Glomerular visceral epithelial cell (primary cell): ENCODE results near the gene MFN2.
"Not testable (repeated sequence)": the region's sequence is repeated elsewhere in the genome, so short reads cannot be mapped to it uniquely, and the experiment has no call there.

ENCODE experiments used
- DNase-seq: peaks from one replicate; pipeline ENCODE4 v3.0.0-alpha.2; 2016; ENCODE audit errors: extremely low spot score

MFN2 gene

DNA sequence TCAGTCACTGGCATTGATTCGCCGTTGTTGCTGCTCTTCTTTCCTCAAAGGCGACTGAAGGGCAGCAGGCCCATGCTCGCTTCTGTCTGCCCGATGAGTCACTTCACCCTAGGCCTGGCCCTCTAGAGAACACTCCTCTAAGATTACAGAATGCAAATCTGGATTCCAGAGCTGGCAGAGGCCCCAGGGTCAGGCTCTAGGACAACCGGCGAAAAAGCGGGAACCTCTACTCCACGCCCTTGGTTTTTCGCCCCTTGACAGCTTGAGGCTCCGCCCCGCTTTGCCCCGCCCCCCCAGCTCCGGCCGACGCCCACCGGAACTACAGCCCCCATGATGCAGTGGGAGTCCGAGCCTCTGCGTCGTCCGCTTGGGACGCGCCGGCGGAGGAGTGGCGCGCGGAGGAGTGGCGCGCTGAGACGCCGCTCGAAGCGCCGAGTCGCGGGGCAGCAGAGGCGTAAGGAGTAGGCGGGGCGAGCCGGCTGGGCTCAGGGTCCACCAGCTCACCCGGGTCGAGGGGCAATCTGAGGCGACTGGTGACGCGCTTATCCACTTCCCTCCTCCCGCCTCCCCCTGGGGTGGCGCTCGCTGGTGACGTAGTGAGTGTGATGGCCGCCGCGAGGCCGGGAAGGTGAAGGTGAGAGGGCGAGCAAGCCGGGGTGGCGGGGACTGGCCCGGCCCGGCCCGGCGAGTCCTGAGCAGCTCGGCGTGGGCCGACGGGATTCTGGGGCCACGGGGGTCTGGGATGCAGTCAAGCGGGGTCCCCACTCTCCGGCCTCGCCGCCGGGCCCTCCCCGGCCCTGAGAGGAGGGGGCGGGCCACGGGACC, at the start of gene MFN2:
Gene MFN2 (plus strand): TSS at position 594 of the 825 bp plus-strand sequence. CDS start 8,725 bp downstream, outside the sequence.
- peak; percentile 97 for DNase-seq

DNA sequence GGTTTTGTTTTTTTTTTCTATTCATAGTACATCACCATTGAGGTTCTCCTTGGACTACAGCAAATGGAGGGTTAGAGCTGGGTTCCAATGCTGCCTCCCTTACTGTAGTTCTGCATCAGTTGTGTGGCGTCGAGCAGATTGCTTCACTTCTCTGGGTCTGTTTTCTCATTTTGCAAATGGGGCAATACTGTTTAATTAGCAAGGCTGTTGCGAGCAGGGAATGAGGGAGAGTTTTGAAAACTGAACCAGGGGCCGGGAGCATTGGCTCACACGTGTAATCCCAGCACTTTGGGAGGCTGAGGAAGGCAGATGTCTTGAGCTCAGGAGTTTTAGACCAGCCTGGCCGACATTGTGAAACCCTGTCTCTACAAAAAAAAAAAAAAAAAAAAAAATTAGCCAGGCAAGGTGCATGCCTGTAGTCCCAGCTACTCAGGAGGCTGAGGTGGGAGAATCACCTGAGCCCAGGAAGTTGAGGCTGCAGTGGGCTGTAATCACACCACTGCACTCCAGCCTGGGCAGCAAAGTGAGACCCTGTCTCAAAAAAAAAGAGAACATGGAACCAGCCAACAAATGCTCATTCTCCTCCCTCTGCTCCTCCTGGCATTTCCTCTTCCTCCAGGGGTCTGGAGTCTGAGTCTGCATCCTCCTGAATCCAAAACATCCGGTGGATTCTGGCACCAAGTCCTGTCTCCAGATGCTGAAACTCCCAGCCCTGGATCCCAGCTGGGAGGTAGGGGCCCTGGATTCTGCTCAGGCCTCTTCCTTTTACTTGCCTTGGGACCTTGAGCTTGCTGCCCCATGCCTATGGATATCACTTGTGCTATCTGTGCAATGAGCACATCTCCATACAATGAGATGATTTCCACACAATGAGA, 49.4 kb upstream of the MFN2 start:
- no peak for DNase-seq

DNA sequence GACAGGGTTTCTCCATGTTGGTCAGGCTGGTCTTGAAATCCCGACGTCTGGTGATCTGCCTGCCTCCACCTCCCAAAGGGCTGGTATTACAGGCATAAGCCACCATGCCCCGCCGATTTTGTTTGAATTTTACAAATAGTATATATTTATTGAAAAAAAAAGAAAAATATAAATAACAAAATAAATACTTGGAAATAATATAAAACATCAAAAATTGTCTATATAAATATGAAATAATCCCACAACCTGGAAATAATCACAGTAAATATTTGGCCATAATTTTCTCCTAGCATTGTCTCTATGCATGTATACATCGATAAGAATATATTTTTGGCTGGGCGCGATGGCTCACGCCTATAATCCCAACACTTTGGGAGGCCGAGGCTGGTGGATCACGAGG, 48.4 kb upstream of the MFN2 start:
- no peak for DNase-seq

DNA sequence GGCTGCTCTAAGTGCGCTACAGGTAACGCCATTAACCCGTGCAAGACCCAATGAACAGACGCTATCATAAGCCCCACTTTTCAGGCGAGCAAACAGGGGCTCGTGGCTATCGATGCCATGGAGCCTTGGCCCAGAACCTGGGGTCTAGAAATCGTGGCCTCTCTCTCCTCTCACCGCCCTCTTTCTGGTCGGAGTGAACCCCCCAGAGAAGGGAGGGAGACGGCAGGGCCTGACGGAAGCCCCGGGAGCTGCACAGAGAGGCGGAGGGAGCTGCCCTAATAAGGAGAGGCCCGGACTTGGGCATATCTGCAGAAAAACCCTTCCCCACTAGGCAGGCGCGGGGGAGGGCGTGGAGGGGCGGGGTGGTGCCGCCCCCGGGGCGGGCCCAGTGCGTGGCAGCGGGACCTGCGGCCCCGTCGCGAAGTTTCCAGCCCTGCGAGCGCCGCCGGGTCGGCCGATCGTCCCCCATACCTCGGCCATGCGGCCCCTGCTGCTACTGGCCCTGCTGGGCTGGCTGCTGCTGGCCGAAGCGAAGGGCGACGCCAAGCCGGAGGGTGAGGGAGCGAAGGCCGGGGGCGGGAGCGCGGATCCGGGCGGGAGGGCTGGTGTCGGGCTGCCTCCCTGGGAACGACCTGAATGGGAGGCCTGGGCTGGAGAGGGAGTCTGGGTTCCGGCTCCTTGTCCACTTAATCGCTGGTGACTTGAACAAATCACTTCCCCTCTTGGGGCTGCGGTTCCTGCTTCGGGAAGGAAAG, 45.8 kb upstream of the MFN2 start, which contains the start of gene PLOD1:
Gene PLOD1 (plus strand): TSS at position 416 of the 755 bp plus-strand sequence. CDS start 63 bp downstream, at position 479.
- DNase-seq = peak; percentile 88

DNA sequence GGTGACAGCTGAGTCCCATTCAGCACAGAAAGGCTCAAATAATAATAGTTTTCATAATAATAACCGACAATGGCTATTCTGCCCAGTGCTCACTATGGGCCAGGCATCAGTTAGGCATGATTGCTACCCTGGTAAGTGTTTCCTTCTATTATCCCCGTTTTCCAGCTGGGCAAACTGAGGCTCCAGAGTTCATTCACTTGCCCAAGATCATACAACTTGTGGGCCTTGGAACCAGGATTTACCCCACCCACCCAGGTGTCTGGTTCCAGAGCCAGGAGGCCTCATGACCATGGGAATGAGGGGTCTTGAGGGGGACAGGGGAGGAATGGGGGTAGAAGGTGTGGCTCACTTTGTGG, 45.2 kb upstream of the MFN2 start:
- DNase-seq = no peak

DNA sequence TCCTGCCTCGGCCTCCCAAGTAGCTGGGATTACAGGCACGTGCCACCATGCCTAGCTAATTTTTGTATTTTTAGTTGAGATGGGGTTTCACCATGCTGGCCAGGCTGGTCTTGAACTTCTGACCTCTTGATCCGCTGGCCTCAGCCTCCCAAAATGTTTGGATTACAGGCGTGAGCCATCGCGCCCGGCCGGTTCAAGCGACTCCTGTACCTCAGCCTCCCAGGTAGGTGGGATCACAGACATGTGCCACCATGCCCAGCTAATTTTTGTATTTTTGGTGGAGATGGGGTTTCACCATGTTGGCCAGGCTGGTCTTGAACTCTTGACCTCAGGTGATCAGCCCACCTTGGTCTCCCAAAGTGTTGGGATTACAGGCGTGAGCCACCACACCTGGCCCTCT, 44.5 kb upstream of the MFN2 start:
- not testable (repeated sequence) for DNase-seq

DNA sequence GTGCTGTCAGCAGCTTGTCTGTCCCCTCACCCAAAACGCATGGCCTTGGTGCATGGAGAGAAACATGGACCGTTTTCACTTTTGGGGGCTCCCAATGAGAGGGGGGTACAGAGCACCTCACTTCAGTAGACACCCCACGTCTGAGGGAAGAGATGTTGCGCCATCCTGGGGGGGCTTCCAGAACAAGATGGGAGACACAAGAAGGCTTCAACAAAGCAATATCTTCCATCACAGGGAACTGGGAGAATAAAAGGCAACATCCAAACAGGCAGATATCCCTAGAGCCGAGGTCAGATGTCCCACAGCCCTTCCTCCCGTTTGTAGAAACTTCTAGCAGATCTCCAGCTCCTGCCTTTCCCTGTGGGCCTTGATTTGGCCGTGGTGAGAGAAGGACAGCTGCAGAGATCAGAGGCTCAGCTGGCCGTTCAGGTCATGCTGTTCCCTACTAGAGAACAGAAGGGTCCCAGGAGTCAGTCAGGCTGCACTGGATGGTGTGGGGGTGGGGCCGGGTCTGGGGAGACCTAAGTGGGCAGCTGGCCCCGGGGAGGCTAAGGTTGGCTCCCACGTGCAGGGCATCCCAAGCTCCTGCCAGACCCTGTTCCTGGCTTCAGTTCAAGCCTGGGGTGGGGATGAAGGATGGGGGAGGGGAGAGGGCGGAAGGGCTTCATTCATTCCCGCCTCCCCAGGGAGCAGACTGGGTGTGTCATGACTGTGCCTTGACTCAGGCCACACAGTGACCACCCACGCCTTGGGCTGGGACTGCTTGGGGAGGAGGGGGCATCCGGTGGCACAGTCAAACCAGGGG, 41.3 kb upstream of the MFN2 start:
- no peak for DNase-seq

DNA sequence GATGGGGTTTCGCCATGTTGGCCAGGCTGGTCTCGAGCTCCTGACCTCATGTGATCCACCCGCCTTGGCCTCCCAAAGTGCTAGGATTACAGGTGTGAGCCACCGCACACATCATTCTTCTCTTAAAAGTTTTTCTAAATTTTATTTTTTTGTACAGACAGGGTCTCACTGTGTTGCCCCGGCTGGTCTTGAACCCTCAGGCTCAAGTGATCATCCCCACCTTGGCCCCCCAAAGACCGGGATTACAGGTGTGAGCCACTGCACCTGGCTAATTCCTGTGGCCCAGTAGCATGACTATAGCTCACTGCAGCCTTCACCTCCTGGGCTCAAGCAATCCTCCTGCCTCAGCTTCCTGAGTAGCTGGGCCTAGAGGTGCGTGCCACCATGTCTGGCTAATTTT, 40.5 kb upstream of the MFN2 start:
- DNase-seq = not testable (repeated sequence)

DNA sequence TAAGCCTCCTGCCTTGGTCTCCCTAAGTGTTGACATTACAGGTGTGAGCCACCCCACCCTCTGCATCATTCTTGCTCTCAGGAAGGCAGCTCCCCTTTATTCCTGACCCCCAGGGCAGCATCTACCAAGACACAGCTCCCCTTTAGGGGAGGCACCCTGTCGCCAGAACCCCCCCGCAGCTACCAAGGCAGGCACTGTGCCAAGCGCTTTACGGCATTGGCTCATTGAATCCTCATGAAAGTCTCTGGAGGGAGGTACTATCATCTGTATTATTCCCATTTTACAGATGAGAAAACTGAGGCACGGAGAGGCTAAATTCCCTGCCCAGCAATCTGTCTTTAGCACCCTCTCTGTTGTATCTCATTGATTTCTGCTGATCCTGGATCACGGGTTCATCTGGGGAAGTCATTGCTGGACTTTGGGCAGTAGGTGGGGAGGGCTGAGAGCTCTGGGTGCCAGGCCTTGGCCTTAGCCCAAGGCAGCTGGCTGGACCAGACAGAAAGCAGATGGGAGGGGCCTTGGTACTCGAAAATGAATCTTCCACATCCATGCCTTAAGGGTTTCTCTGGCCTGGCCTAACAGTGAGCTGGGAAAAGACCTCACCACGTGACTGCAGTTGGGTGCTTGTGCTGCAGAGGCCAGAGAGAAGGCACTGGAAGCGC, 39.9 kb upstream of the MFN2 start:
- DNase-seq = no peak

DNA sequence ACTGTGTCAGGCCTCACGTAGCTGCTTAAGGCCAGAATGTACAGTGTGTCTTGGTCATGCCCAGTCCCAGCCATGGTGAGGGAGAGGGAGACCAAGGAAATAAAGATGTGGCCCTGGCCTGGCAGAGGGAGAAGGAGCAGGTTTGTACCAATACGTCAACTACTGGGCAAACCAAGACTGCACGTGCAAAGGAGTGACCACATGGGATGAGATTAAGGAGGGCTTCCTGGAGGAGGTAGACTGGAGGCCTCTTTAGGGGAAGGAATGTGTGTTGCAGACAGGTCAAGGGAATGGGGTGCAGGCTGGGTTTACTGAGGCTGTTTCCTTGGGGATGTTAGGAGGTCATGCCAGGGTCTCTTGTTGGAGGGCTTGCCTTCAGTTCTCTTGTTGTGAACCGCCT, 38.0 kb upstream of the MFN2 start:
- no peak for DNase-seq

DNA sequence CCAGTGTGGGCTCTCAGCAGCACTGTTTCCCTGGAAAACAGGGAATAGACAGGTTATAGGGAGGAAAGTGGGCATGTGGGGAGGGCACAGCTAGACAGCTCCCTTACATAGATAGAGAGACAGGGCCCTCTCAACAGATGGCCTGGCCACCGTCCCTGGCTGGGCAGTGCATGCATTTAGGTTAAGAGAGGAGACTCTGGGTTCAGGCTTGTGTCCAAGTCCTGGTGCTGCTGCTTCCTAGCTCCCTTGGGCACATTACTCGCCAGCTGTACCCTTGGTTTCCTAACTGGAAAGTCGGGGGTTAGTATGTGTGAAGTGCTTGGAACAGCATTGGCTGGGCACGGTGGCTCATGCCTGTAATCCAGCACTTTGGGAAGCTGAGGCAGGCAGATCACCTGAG, 36.6 kb upstream of the MFN2 start:
- DNase-seq = no peak

DNA sequence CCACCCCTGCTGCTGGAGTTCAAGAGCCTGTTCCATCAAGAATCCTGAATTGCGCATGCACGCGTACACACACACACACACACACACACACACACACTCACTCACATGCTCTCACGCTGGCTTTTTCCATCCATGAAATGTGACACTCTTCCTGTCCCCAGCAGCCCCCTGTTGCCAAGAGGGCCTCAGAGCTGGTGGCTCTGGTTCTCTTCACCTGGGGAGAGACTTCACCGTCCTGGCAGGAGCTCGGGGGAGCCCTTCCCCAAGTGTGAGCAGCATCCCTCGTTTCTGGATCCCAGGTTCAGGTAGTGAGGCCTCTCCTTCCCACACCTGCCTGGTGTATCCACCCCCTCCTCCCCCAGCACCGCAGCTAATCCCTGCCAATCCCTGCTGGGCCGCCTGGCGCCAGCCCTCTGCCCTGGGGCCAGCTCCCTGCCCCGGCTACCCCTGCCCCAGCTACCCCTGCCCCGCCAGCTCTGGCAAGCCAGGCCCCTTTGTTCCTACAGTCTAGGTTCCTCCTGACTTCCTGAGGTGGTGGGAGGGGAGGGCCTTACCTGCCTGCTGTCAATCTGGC, 35.8 kb upstream of the MFN2 start:
- no peak for DNase-seq

DNA sequence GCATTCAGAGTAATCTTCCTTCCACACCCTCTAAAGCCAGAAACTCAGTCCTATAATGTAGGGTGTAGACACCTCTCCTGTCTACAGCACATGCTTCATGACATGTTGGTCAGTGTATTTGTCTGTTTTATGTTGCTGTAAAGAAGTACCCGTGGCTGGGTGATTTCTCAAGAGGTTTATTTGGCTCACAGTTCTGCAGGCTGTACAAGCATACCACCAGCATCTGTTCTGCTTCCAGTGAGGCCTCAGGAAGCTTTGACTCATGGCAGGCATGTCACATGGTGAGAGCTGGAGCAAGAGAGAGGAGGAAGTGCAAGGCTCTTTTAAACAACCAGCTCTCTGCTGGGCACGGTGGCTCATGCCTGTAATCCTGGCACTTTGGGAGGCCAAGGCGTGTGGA, 33.6 kb upstream of the MFN2 start:
- no peak for DNase-seq

DNA sequence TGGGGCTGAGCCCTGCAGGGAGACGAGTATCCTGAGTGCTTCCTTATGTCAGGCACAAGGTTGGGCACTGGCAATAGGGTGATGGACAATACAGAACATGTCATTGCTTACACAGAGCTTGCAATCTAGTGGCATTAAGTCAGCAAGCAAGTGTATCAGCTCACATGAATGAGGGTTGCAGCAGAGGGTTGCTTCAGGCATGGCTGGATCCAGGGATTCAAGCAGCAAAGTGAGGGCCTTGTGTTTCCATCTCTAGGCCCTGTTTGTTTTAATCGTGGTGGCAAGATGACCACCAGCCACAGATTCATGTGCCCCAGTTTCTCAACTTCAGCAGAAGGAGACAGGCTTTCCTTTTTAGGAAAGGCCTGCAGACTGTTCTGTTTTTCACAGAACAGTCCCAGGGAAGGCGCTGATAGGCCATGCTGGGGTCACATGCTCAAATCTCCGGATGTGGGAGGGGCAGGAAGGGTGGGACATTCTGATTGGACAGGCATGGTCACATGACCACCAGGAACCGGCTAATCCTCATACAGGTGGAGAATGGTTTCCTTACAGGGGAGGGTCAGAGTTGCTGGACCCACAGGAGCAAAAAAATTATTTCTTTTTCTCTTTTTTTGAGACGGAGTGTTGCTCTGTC, 31.3 kb upstream of the MFN2 start:
- DNase-seq = no peak

DNA sequence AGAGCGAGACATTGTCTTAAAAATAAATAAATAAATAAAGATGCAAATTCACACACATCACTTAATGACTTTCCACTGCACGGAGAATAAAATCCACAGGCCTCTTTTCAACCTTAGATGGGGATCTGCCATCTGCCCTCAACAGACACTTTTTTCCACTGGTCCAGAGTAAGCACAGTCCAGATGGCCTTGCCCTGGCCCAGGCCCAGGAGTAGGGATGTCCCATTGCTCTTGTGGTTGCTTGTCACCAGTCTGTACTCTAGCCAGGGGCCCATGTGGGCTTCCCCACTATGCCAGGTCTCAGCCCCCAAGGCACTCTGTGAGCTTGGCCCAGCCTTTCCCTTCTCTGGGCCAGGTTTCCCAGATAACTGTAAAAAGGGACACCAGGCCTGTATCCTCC, 28.3 kb upstream of the MFN2 start:
- no peak for DNase-seq

DNA sequence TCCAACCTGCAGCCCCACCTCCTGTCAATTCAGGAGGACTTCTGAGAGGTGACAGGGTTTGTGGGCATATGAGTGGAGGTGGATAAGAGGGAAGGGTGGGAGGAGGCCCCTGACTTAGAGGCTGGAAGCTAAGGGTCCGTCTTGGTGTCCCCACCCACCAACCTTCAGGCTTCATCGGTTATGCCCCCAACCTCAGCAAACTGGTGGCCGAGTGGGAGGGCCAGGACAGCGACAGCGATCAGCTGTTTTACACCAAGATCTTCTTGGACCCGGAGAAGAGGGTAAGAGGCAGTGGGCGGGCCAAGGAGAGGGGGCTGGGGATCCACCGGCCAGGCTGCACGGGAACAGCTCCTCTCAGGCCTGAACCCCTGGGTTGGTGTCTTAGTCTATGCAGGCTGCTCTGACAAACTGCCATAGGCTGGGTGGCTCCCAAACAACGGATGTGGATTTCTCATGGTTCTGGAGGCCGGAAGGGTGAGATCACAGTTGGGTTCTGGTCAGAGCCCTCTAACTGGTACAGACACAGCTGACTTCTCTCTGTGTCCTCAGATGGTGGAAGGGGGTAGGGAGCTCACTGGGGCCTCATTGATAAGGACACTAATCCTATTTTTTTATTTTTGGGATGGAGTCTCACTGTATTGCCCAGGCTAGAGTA, 27.7 kb upstream of the MFN2 start:
- no peak for DNase-seq

DNA sequence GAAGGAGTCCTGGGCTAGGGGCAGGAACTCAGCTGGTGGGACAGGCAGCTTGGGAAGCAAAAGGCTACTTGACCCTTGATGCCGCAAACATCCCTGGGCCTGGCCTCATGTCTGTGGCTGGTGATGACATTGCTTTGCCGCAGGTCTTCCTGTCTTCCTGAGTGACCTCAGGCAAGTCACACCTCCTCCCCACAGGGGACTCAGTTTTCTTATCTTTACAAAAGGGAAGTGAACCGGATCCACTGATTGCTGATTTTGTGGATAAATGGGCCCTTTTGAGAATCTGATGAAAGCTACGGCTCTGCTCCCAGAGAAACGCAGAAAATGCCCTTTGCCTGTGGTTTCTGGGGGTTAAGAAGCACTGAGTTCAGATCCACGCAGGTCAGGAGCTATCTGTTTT, 25.0 kb upstream of the MFN2 start:
- DNase-seq = no peak

DNA sequence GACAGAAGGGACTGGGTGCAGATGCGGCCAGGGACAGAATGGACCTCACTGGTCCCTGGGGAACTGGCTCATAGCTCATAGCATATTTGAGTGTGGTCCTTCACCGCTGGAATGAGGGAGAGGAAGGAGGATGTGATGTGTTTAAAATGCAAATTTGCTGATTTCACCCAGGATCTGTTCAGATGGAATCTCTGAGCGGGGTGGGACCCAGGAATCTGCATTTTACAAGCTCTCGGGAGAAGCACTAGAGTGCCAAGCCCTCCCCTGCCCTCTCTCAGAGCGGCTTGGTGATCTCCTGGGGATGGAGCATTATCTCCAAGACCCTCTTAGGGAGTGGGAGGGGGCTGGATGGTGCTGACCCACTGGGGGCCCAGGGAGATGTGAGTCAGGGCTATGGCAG, 22.8 kb upstream of the MFN2 start:
- no peak for DNase-seq

DNA sequence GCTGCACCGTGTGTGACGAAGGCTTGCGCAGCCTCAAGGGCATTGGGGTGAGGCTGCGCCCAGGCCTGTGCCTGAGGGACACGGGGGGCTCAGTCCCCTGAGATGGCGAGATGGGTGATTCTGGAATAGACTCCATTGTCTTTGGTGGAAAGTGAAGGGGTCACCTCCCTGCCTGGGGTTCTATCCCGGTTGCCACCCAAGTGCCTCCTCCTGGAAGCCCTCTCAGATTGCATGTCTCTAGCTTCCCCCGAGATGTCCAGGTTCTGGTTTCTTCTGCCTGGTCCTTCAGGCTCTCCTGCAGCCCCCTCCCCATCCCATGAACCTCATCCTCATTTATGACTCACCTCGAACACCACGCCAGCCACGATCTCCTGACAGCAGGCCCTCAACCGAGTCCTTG, 22.3 kb upstream of the MFN2 start:
- DNase-seq = no peak
